HL-60 (cell line): ENCODE data around the gene APEH.

Source experiments
- CTCF ChIP-seq: IDR thresholded peaks from one replicate; pipeline ENCODE4 v1.5.1; 2011; ENCODE audit warnings: low read length, control low read depth, inconsistent platforms; ENCODE audit not compliant: insufficient read depth
- REST ChIP-seq: IDR thresholded peaks from 2 replicates; pipeline ENCODE4 v1.6.1; 2012; ENCODE audit warnings: low read depth; ENCODE audit not compliant: insufficient replicate concordance

GRCh38 chr3:49704629-49705028 lies 30.5 kb downstream of the APEH start:
- TF ChIP-seq CTCF = no peak
- TF ChIP-seq REST = no peak
